Measurements from ENCODE around the gene TUBA4A.
A peak's percentile ranks its signal among the peaks of the same experiment; 100 is the strongest.

The TUBA4A gene

DNA sequence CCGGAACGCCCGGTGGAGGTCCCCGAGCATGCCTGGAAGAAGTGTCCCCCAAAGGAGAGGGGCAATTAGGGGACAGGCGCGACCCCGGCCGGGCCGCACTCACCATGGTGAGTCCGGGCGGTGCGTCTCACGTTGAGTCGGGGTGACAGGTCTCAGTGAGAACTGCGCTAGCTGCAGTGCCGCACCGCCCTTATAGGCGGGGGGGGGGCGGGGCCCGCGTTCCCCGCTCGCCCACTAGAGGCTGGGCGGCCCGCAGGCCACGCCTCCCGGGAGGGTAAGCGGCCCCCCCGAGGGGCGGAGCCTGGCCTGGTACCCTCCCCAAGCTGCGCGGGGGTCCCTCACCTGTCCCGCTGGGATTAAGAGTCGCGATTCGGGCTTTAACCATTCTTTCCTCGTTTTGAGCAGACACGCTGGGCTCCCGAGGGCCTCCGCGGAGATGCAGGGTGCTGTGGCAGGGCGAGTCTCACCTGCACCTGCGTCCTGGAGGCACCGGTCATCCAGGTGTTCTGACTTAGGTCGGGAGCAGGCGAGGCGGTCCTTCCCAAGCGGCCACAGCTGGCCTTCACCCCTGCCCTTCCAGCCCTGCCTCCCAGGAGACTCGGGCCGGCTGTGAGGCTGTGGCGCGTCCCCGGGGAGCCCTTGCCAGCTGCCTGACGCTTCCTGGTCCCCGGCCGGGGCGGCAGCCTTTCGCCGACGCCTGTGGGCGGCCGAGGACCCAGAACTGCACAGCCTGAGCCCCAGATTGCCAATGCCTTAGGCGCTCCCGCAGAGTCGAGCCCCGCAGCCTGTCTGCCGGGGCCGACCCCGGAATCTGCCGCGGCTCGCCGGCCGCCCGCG is at the start of gene TUBA4A (continued):
- TF ChIP-seq ZNF112 (tag by site-specific recombination; IDR thresholded peaks at IDR 0.05): no peak
- TF ChIP-seq, protein P1, sequence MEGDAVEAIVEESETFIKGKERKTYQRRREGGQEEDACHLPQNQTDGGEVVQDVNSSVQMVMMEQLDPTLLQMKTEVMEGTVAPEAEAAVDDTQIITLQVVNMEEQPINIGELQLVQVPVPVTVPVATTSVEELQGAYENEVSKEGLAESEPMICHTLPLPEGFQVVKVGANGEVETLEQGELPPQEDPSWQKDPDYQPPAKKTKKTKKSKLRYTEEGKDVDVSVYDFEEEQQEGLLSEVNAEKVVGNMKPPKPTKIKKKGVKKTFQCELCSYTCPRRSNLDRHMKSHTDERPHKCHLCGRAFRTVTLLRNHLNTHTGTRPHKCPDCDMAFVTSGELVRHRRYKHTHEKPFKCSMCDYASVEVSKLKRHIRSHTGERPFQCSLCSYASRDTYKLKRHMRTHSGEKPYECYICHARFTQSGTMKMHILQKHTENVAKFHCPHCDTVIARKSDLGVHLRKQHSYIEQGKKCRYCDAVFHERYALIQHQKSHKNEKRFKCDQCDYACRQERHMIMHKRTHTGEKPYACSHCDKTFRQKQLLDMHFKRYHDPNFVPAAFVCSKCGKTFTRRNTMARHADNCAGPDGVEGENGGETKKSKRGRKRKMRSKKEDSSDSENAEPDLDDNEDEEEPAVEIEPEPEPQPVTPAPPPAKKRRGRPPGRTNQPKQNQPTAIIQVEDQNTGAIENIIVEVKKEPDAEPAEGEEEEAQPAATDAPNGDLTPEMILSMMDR (tag by site-specific recombination; IDR thresholded peaks at IDR 0.05): 0 out of 2 replicates have a peak, but pooled peaks have one; percentile 6
- no peak for TF ChIP-seq ZNF266 (tag by site-specific recombination; IDR thresholded peaks at IDR 0.05; ENCODE audit: low read depth)
- TF ChIP-seq, protein P2, sequence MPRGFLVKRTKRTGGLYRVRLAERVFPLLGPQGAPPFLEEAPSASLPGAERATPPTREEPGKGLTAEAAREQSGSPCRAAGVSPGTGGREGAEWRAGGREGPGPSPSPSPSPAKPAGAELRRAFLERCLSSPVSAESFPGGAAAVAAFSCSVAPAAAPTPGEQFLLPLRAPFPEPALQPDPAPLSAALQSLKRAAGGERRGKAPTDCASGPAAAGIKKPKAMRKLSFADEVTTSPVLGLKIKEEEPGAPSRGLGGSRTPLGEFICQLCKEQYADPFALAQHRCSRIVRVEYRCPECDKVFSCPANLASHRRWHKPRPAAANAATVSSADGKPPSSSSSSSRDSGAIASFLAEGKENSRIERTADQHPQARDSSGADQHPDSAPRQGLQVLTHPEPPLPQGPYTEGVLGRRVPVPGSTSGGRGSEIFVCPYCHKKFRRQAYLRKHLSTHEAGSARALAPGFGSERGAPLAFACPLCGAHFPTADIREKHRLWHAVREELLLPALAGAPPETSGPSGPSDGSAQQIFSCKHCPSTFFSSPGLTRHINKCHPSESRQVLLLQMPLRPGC (tag by site-specific recombination; IDR thresholded peaks at IDR 0.05): no peak
- TF ChIP-seq RBAK (tag by site-specific recombination; IDR thresholded peaks at IDR 0.05): no peak
- TF ChIP-seq ZNF670 (tag by site-specific recombination; IDR thresholded peaks at IDR 0.05; ENCODE audit: low read depth): no peak
- TF ChIP-seq ZIC2 (tag by site-specific recombination; IDR thresholded peaks at IDR 0.05): peak; percentile 88
- no peak for TF ChIP-seq ZNF792 (tag by site-specific recombination; IDR thresholded peaks at IDR 0.05)
- TF ChIP-seq ZNF140 (tag by site-specific recombination; IDR thresholded peaks at IDR 0.05): no peak
- TF ChIP-seq SCRT2 (tag by site-specific recombination; IDR thresholded peaks at IDR 0.05): no peak
- TF ChIP-seq ZFP69B (tag by site-specific recombination; IDR thresholded peaks at IDR 0.05): no peak
- TF ChIP-seq ZBTB8A (tag by site-specific recombination; IDR thresholded peaks at IDR 0.05): peak; percentile 20; the same call in 1 of the 2 replicates
- no peak for TF ChIP-seq ZNF837 (tag by site-specific recombination; IDR thresholded peaks at IDR 0.05)
- 0 out of 2 replicates have a peak, but pooled peaks have one; percentile 17 for TF ChIP-seq ZXDB (tag by site-specific recombination; IDR thresholded peaks at IDR 0.05)
- no peak for TF ChIP-seq SALL2 (tag by site-specific recombination; IDR thresholded peaks at IDR 0.05; ENCODE audit: borderline replicate concordance)
- TF ChIP-seq ZNF600 (tag by site-specific recombination; IDR thresholded peaks at IDR 0.05): no peak
- TF ChIP-seq ZNF623 (tag by site-specific recombination; IDR thresholded peaks at IDR 0.05): no peak
- TF ChIP-seq ZNF184 (tag by site-specific recombination; IDR thresholded peaks at IDR 0.05): no peak
- TF ChIP-seq, protein P3, sequence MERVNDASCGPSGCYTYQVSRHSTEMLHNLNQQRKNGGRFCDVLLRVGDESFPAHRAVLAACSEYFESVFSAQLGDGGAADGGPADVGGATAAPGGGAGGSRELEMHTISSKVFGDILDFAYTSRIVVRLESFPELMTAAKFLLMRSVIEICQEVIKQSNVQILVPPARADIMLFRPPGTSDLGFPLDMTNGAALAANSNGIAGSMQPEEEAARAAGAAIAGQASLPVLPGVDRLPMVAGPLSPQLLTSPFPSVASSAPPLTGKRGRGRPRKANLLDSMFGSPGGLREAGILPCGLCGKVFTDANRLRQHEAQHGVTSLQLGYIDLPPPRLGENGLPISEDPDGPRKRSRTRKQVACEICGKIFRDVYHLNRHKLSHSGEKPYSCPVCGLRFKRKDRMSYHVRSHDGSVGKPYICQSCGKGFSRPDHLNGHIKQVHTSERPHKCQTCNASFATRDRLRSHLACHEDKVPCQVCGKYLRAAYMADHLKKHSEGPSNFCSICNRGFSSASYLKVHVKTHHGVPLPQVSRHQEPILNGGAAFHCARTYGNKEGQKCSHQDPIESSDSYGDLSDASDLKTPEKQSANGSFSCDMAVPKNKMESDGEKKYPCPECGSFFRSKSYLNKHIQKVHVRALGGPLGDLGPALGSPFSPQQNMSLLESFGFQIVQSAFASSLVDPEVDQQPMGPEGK (tag by site-specific recombination; IDR thresholded peaks at IDR 0.05): peak; percentile 84
- no peak for TF ChIP-seq ZNF248 (tag by site-specific recombination; IDR thresholded peaks at IDR 0.05)
- TF ChIP-seq ZBTB48 (tag by site-specific recombination; IDR thresholded peaks at IDR 0.05): peak; percentile 67
- peak; percentile 93 for TF ChIP-seq SP3 (tag by site-specific recombination; IDR thresholded peaks at IDR 0.05)
- TF ChIP-seq, protein P4, sequence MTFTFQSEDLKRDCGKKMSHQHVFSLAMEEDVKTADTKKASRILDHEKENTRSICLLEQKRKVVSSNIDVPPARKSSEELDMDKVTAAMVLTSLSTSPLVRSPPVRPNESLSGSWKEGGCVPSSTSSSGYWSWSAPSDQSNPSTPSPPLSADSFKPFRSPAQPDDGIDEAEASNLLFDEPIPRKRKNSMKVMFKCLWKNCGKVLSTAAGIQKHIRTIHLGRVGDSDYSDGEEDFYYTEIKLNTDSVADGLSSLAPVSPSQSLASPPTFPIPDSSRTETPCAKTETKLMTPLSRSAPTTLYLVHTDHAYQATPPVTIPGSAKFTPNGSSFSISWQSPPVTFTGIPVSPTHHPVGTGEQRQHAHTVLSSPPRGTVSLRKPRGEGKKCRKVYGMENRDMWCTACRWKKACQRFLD (tag by site-specific recombination; IDR thresholded peaks at IDR 0.05): no peak
- no peak for TF ChIP-seq ZNF510 (tag by site-specific recombination; IDR thresholded peaks at IDR 0.05; ENCODE audit: insufficient replicate concordance)
- TF ChIP-seq, protein P5, sequence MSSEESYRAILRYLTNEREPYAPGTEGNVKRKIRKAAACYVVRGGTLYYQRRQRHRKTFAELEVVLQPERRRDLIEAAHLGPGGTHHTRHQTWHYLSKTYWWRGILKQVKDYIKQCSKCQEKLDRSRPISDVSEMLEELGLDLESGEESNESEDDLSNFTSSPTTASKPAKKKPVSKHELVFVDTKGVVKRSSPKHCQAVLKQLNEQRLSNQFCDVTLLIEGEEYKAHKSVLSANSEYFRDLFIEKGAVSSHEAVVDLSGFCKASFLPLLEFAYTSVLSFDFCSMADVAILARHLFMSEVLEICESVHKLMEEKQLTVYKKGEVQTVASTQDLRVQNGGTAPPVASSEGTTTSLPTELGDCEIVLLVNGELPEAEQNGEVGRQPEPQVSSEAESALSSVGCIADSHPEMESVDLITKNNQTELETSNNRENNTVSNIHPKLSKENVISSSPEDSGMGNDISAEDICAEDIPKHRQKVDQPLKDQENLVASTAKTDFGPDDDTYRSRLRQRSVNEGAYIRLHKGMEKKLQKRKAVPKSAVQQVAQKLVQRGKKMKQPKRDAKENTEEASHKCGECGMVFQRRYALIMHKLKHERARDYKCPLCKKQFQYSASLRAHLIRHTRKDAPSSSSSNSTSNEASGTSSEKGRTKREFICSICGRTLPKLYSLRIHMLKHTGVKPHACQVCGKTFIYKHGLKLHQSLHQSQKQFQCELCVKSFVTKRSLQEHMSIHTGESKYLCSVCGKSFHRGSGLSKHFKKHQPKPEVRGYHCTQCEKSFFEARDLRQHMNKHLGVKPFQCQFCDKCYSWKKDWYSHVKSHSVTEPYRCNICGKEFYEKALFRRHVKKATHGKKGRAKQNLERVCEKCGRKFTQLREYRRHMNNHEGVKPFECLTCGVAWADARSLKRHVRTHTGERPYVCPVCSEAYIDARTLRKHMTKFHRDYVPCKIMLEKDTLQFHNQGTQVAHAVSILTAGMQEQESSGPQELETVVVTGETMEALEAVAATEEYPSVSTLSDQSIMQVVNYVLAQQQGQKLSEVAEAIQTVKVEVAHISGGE (tag by site-specific recombination; conservative IDR thresholded peaks at IDR 0.05; ENCODE audit: low read depth): no peak
- TF ChIP-seq ZNF549 (tag by site-specific recombination; IDR thresholded peaks at IDR 0.05): no peak
- TF ChIP-seq ZNF214 (tag by site-specific recombination; IDR thresholded peaks at IDR 0.05; ENCODE audit: borderline replicate concordance): no peak
- TF ChIP-seq ZFP37 (tag by site-specific recombination; IDR thresholded peaks at IDR 0.05): no peak
